Loucy (cell line): ENCODE results near the gene GPC4.

ENCODE experiments used
- CTCF ChIP-seq: fragments of 200-600 bp; sonication (generic); conservative IDR thresholded peaks from 2 replicates; pipeline ENCODE4 v1.5.1; 2014; ENCODE audit warnings: mild to moderate bottlenecking, antibody characterized with exemption, low read length
- EZH2phosphoT487 ChIP-seq: fragments of 200-600 bp; IDR thresholded peaks from 2 replicates; pipeline ENCODE4 v1.6.1; 2018; ENCODE audit warnings: antibody characterized with exemption, mild to moderate bottlenecking, moderate library complexity, borderline replicate concordance

GRCh38 chrX:133414406-133415275 lies 648 bp downstream of the GPC4 start:
- TF ChIP-seq CTCF: no peak
- TF ChIP-seq EZH2phosphoT487: no peak
